Measurements from ENCODE around the gene NCOA5. TPM values are rescaled to one million over a fixed set of nuclear protein-coding genes. Genes with fewer than 3 reads are reported as not detected.

Gene NCOA5
- total RNA-seq, 4 donors from 2014 or later, result 17.4 to 36.8 (median 29.9) TPM

DNA sequence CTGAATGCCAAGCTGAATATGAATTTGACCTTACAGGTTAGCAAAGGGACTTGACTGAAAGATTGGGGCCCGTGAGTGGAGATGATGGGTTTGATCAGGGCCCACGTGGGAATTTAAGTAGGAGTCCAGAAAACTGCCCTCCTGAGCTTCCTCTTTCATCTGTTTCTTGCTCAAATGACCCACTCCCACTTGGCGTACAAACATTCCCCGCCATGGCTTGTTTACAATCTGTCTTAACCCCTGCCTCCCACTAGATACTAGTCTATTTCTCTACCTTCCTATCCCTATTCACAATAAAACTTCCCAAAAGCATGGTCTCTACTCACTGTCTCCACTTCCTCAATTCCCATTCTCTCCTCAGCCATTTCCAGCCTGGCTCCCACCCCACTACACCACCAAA is 71.7 kb downstream of the NCOA5 start:
- no peak for DNase-seq (ENCODE audit: extremely low spot score)
- TF ChIP-seq EP300 (IDR thresholded peaks at IDR 0.05) (no peak), POLR2A (IDR thresholded peaks at IDR 0.05; ENCODE audit: low read depth) (no peak), POLR2AphosphoS5 (IDR thresholded peaks at IDR 0.05) (no peak)
- TF ChIP-seq, protein P1, sequence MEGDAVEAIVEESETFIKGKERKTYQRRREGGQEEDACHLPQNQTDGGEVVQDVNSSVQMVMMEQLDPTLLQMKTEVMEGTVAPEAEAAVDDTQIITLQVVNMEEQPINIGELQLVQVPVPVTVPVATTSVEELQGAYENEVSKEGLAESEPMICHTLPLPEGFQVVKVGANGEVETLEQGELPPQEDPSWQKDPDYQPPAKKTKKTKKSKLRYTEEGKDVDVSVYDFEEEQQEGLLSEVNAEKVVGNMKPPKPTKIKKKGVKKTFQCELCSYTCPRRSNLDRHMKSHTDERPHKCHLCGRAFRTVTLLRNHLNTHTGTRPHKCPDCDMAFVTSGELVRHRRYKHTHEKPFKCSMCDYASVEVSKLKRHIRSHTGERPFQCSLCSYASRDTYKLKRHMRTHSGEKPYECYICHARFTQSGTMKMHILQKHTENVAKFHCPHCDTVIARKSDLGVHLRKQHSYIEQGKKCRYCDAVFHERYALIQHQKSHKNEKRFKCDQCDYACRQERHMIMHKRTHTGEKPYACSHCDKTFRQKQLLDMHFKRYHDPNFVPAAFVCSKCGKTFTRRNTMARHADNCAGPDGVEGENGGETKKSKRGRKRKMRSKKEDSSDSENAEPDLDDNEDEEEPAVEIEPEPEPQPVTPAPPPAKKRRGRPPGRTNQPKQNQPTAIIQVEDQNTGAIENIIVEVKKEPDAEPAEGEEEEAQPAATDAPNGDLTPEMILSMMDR (IDR thresholded peaks at IDR 0.05), result no peak
- no peak overlapping the region for H3K4me3 ChIP-seq
- no peaks in the 10 kb centered on the region for H3K9me3 ChIP-seq
- H3K27ac ChIP-seq (replicated peaks in 1 of 4), result no peak overlapping the region
- 67% methylated on average over 4 of the region's 4 CpGs for WGBS
- H3K36me3 ChIP-seq, result no peaks in the 10 kb centered on the region
- intact Hi-C loops (cut with DNase I), result no loop called here
- peaks cover 20 to 34% (median 31%) of the 10 kb centered on the region in 4 donors for H3K4me1 ChIP-seq
- H3K27me3 ChIP-seq, result peaks cover 0 to 100% (median 48%) of the 10 kb centered on the region in 4 donors

DNA sequence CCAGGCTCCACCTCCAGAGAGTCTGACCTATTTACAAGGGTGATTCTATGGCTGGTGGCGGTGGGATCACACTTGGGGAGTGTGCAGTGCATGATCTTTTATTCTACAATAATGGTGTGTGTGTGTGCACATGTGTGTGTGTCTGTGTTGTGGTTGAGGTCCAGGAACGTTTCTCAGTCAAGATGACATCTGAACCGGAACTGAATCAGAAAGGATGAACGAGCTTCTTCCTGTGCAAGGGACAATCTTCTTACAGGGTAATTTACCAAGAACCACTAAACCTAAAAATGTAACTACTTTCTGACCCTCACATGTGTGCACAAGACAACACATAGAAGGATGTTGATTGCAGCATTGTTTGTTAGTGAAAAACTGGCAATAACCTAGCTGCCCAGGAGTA is 72.5 kb downstream of the NCOA5 start:
- Histone ChIP-seq H3K27ac (replicated peaks in 1 of 4) (no peak overlapping the region), H3K9me3 (no peaks in the 10 kb centered on the region), H3K36me3 (no peaks in the 10 kb centered on the region), H3K4me1 (peaks cover 15 to 26% (median 23%) of the 10 kb centered on the region in 4 donors), H3K4me3 (no peak overlapping the region), H3K27me3 (peaks cover under 1 to 100% (median 51%) of the 10 kb centered on the region in 4 donors)
- no peak for DNase-seq (ENCODE audit: extremely low spot score)
- TF ChIP-seq POLR2A (IDR thresholded peaks at IDR 0.05; ENCODE audit: low read depth) (no peak), EP300 (IDR thresholded peaks at IDR 0.05) (no peak), POLR2AphosphoS5 (IDR thresholded peaks at IDR 0.05) (no peak)
- TF ChIP-seq, protein P1 (IDR thresholded peaks at IDR 0.05), result no peak
- intact Hi-C loops (cut with DNase I), result no loop called here
- WGBS, result 63% methylated on average over 4 of the region's 4 CpGs

DNA sequence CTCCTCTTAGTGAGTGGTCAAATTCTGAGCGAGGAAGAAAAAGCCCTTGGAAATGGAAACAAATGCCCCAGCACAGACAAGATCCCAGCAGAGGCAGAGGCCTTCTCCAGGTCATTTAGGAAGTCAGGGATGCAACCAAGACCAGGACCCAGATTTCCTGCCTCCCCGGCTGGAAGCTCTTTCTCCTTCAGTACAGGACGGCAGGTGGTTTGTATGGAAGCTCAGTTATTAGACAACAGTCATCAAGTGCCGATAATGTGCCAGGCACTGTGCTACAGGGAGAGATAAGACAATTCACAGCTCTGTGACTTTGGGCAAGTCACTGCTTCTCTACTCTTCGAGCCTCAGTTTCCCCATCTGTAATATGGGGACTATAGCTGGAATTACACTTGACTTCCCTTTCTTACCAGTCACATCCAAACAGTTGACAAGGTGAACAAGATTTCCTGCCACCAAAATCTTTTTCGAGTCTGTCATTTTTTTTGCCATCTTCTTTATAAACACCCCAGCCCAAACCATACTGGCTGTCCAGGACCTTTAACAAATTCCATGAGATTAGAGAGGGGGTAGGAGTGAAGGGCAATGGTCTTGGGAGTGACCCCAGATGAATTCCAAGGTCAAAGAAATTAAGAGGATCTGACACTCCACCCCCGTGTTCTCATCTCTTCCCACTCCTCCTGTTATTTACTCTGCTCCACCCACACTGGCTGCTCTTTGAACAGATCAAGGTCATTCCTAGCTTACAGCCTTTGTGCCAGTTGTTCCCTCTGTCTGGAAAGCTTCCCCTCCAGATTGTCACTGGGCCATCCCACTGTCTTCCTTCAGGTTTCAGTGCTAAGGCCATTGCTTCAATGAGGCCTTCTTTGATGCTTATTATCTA is 75.0 kb downstream of the NCOA5 start:
- WGBS, result 66% methylated on average over 7 of the region's 7 CpGs
- intact Hi-C loops (cut with DNase I), result no loop called here
- no peaks in the 10 kb centered on the region for H3K36me3 ChIP-seq
- H3K4me3 ChIP-seq, result no peak overlapping the region
- H3K4me1 ChIP-seq, result peaks cover 5 to 37% (median 20%) of the 10 kb centered on the region in 4 donors
- TF ChIP-seq EP300 (IDR thresholded peaks at IDR 0.05) (no peak), POLR2AphosphoS5 (IDR thresholded peaks at IDR 0.05) (no peak), POLR2A (IDR thresholded peaks at IDR 0.05; ENCODE audit: low read depth) (no peak)
- TF ChIP-seq, protein P1 (IDR thresholded peaks at IDR 0.05), result no peak
- no peak overlapping the region for H3K27ac ChIP-seq (replicated peaks in 1 of 4)
- no peaks in the 10 kb centered on the region for H3K9me3 ChIP-seq
- DNase-seq (ENCODE audit: extremely low spot score), result no peak
- peaks cover 7 to 100% (median 51%) of the 10 kb centered on the region in 4 donors for H3K27me3 ChIP-seq

DNA sequence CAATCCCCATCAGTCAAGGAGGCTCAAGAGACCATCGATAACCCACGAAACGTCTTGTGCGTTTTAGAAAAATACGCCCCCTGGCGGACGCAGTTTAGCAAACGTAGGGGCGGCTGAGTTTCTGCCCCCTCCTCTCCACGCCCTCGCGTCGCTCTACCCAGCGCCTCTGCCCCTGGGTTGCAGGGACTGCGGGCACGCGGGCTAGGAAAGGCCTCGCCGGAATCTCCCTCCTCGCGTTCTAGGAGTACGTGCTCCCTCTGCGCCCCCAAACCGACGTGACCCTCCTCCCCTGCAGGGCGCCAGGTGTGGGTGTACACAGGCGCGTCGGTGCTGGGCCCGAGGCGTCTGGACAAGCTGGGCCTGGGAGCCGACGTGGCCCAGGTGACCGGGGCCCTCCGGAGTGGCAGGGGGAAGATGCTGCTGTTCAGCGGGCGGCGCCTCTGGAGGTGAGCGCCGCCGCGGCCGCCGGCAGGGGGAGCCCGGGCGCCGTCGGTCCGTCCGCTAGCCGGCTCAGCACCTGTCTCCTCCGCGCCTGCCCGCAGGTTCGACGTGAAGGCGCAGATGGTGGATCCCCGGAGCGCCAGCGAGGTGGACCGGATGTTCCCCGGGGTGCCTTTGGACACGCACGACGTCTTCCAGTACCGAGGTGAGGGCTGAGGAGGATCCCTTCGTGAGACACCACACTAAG is 75.8 kb downstream of the NCOA5 start:
- Histone ChIP-seq H3K9me3 (no peaks in the 10 kb centered on the region), H3K27me3 (peaks cover 7 to 100% (median 53%) of the 10 kb centered on the region in 4 donors), H3K27ac (replicated peaks in 1 of 4) (no peak overlapping the region), H3K4me1 (peaks cover 5 to 39% (median 21%) of the 10 kb centered on the region in 4 donors), H3K4me3 (peak overlapping the region in 2 of 4 donors; percentile 22 to 34), H3K36me3 (no peaks in the 10 kb centered on the region)
- no peak for TF ChIP-seq POLR2AphosphoS5 (IDR thresholded peaks at IDR 0.05)
- TF ChIP-seq POLR2A (IDR thresholded peaks at IDR 0.05; ENCODE audit: low read depth), result no peak
- TF ChIP-seq, protein P1 (IDR thresholded peaks at IDR 0.05), result peak; percentile 65 to 79 (median 72)
- TF ChIP-seq EP300 (IDR thresholded peaks at IDR 0.05), result no peak
- 21% methylated on average over 12 of the region's 67 CpGs for WGBS
- DNase-seq (ENCODE audit: extremely low spot score), result no peak
- intact Hi-C loops (cut with DNase I), result no loop called here
